Medulla oblongata (tissue), 1 donor: ENCODE results near the gene ATIC.
"Not testable (repeated sequence)": the region's sequence is repeated elsewhere in the genome, so short reads cannot be mapped to it uniquely, and the experiment has no call there.

Experiments
- DNase-seq: peaks from one replicate; pipeline ENCODE4 v3.0.0-alpha.2; 2015; ENCODE audit errors: extremely low spot score

ATIC gene

DNA sequence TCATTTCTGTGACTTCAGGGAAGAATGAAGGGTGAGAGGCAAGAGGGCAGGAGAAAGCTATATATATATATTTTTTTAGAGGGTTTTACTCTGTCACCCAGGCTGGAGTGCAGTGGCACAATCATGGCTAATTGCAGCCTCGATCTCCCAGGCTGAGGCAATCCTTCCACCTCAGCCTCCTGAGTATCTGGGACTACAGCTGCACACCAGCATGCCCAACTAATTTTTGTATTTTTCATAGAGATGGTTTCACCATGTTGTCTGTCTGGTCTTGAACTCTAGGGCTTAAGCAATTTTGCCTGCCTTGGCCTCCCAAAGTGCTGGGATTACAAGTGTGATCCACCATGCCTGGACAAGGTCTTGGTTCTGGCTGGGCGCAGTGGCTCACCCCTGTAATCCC lies 3.4 kb downstream of the ATIC start:
- no peak for DNase-seq

GRCh38 chr2:215316336-215316735 lies 4.5 kb downstream of the ATIC start:
- no peak for DNase-seq

DNA sequence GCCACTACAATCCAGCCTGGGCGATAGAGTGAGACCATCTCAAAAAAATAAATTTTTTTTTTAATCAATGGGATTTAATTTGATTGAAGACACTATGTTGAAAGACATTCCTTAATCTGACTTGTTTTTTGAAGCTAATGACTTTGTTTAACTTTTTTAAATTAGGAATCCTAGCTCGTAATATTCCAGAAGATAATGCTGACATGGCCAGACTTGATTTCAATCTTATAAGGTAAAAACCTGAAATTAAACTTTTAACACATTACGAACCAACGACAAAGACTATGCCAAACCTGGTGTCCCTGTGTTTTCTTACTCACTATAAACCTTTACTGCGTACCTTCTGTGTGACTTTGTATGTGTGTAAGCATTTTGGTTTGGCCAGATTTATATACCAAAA lies 7.6 kb downstream of the ATIC start:
- no peak for DNase-seq

- DNase-seq: no peak
Measured at GRCh38 chr2:215320102-215320501, 8.2 kb downstream of the ATIC start.

DNA sequence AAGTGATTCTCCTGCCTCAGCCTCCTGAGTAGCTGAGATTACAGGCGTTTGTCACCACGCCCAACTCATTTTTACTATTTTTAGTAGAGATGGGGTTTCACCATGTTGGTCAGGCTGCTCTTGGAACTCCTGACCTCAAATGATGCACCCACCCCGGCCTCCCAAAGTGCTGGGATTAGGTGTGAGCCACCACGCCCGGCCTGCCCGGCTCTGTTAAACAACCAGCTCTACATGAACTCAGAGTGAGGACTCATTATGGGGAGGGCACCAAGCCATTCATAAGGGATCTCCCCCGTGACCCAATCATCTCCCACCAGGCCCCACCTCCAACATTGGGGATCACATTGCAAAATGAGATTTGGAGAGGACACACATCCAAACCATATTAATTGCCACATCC lies 8.8 kb downstream of the ATIC start:
- DNase-seq: no peak

- no peak for DNase-seq
Measured at GRCh38 chr2:215324811-215325210, 13.0 kb downstream of the ATIC start.

GRCh38 chr2:215328066-215328465 lies 16.2 kb downstream of the ATIC start:
- DNase-seq: no peak

DNA sequence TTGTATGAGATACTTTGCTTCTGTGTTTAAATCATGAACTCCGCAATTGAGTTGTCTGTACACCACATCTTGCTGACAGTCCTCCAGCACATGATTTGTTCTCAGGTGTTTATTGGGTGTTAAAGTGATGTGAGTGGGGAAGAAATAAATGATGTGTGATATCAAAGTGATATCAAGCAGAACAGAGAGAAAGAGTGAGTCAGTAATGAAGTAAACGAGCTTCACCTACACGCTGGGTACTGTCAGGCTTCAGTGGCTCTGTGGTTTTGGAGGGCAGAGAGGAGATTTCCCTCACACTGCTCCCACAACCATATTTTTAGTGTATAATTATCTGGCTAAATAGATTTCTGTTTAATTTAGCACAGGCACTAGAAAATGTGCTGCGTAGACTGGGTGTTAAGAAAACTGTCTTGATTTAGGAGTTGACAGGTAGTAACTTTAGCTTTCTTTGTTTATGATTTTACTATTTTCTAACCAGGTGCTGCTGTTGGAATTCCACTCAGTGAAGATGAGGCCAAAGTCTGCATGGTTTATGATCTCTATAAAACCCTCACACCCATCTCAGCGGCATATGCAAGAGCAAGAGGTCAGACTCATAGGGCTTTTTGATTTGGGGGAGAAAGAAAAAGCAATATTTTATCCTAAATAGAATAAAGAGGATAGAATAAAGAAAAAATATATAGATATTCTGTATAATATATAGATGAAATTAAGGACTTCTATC lies 21.2 kb downstream of the ATIC start:
- DNase-seq: no peak

DNA sequence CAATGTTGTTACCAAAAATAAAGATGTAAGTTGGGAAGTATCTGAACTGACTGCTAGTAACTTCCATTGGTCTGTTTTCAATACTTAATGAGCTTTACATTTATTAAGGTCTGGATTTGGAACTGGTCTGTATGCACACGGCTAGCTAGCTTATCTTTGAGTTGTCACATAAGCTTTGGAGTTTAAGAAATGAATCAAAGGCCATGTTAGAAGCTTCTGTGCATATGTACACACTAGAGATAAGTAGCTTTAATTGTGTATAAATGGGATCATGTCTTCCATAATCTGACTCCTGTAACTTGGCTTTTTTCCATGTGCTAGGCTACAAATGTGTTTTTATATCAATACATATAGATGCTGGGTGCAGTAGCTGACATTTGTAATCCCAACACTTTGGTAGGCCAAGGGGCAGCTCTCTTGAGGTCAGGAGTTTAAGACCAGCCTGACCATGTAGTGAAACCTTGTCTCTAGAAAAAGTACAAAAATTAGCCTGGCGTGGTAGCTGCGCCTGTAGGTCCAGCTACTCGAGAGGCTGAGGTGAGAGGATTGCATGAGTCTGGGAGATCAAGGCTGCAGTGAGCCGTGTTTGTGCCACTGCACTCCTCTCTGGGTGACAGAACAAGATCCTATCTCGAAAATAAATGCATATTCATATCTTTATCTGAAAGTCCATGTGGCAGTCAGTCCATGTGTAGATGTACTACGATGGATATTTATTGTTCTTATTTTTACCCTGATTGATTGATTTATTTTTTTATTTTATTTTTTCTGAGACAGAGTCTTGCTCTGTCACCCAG lies 27.2 kb downstream of the ATIC start:
- DNase-seq: no peak

- DNase-seq: no peak
Measured at GRCh38 chr2:215347878-215348277, 36.0 kb downstream of the ATIC start.

DNA sequence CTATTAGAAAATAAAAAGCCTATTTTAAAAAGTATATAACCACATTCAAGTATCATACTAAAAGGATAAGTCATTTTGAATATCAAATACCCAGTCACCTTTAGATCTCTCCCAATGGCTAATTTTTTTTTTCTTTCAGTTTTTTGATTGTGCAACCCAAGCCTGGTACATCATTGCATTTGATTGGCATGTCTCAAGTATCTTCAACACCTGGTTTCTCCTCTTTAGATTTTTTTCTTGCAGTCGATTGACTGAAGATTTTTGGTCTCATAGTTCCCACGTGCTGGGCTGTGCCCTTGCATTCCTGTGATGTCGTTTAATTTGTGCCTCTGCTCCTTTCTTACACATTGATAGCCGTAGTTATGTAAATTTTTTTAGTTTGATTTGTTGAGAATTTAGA lies 40.7 kb downstream of the ATIC start:
- DNase-seq: no peak

DNA sequence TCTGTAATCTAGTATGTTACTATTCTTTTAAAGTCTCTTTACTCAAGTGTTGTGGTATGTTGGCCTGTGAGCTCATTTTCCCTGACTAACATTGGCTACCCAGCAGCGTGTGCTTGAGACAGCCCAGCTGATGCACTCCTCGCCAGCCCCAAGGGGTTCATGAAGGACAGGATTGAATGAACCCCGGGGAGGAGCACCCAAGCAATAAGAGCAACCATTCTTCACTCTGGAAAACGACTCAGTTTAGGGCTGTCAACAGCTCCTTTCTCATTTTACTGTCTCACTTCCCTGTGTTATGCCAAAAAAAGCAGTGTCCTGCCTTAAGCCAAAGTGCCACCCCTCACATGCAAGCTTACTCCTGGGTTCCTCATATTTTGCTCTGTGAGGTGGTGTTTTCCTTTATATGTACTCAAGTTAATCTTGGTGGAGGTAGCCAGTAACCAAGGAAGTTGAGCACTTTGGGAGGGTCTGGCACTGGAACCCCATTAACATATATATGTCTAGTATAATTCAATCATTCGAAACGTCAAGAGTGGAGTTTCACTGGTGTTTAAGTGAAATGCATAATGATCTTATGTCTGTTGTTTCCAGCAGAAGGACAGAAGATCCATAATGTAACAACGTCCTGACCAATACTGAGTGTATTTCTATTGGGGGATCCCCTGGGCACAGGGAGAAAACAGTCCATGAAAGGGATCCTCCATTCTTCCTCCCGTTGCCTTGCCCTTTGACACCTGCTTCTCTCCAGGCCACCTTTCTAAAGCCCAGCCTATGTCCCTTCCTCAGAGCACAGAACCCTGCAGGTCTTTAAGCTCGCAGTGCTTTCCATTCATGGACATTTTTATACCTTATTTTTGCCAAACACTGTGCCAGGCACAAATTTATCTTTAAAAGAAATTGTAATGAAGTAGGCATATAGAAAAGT lies 43.2 kb downstream of the ATIC start:
- no peak for DNase-seq

GRCh38 chr2:215355801-215356200 lies 43.9 kb downstream of the ATIC start:
- no peak for DNase-seq

DNA sequence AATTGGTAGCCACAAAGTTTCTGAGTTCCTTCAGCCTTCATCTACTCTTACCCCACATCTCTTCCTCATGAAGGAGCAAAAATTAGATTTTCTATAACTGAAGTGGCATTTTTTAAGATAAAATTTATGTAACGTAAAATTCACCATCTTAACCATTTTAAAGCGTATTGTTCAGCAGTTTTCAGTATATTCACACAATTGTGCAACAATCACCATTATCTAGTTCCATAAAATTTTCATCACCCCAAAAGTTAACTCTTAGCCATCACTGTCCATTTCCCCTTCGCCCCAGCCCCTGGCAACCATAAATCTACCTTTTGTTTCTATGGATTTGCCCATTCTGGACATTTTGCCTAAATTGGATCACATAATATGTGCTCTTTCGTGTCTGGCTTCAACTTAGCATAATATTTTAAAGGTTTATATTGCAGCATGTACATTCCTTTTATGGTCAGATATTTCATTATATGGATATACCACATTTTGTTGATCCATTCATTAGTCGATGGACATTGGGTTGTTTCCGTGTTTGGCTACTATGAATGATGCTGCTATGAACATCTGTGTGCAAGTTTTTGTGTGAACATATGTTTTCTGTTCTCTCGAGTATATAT lies 44.6 kb downstream of the ATIC start:
- DNase-seq: no peak

DNA sequence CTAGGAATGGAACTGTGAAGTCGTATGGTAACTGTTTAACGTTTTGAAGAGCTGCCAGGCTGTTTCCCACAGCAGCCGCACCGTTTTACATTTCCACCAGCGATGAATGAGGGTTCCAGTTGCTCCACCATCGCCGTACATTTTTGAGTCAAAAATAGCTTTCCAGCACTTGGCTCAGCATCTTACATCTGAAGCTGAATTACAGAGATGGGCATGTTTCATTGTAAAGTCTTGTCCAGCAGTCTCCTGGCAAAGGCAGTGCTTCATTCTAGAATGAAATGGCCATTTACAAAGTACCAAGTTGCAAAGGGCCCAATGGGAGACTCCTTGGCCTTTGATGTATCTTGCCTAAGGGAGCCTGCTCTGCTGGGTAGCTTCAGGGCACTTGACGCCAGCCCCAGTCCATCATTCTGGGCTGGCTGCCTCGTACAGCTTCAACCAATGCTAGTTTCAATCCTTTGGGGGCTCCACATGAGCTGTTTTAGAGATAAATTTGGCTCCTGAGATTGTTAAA lies 45.1 kb downstream of the ATIC start:
- no peak for DNase-seq

DNA sequence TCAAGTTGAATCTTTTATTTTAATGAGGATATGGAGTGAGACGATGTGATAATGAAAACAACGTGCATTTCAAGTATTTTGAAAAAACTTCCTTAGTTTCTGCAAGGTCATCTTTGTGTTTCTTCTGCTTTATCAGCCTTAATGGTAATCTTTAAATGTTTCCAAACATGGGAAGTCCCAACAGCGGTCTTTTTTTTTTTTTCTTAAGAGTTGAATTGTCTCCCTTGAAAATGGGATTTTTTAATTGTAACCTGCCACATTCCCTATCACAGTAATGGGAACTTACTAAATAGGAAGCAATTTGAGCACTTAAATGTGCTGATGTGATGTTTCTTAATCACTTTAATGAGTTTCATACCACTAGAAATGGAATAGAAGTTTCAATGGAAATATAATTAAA lies 45.8 kb downstream of the ATIC start:
- no peak for DNase-seq

GRCh38 chr2:215358312-215358845 lies 46.5 kb downstream of the ATIC start:
- no peak for DNase-seq

DNA sequence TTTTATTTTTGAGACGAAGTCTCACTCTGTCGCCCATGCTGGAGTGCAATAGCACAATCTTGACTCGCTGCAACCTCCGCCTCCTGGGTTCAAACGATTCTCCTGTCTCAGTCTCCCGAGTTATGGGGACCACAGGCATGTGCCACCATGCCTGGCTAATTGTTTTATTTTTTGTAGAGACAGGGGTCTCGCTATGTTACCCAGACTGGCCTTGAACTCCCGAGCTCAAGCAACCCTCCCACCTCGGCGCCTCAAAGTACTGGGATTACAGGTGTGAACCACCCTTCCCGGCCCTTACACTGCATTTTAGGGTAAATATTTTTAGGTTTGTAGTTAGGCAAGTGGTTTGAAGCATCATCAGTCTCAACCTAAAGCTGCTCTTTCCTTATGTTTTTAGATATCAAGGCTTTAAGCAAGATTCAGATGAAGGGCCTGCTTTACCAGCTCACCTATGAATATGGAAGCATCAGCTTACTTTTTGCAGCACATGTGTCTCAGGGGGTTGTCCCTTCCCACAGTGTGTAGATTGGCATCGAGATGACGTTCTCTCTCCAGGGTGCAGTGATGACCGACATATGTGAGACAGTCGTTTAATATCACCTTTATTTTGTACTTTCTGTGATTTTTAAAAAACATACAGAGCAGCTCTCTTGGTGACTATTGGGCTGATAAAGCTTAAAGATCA lies 47.2 kb downstream of the ATIC start:
- no peak for DNase-seq

GRCh38 chr2:215359576-215359922 lies 47.7 kb downstream of the ATIC start:
- no peak for DNase-seq

GRCh38 chr2:215360059-215360458 lies 48.2 kb downstream of the ATIC start:
- not testable (repeated sequence) for DNase-seq

DNA sequence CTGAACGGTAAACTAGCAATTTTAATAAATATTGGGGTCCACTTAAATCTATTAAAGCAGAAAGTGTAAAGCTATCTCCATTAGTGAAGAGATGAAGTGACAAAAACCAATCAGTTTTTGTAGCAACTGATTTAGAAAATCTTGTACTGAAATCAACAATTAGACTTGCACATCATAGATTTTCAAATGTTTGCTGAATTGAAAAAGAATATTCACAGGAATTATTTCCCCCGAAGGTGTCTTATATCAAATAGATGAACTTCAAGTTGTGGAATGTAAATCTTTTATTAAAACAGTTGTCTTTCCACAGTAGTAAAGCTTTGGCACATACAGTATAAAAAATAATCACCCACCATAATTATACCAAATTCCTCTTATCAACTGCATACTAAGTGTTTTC lies 48.7 kb downstream of the ATIC start:
- DNase-seq: no peak
